ENCODE results near the gene PLEKHJ1.

The PLEKHJ1 gene

DNA sequence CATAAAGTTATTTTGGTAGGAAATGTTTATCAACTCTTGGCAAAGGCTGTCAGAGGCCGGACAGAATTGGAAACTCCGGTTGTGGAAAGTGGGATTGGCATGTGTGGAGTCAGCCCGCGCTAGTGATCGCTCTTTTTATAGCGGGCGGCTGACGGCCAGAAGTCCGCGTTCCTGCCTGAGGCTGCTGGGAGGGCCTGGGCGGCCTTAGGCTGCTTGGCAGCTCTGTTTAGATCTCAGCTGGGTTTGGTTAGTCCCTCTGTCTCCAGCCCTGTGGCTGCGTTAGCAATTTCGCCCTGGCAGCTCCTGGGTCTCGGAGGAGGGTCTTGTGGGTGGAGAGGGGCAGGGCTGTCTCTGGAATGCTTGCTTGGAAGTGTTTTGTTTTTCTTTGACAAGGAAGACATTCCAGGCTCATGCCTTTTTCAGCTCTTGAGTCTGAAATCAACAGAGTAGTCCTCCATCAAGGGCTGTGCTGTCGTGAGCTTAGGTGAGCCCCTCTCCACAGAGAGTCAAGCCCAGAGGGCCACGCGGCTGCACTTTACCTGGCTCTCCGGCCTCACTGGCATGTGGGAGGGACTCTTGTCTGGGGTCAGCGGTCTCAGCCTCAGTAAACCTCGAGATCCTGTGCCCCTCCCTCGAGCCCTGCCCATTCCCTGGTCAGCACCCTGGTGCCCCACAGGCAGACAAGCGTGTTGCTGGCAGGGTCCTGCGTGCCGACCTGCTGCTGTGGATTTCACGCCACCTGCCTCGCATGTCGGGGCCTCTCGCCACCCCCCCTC lies 49.9 kb downstream of the PLEKHJ1 start:
- H3K4me1 ChIP-seq (ENCODE audit: control insufficient read depth, insufficient read depth, low read length), result peaks cover 24% of the 10 kb centered on the region
- peak overlapping the region; percentile 86 for H3K9ac ChIP-seq (ENCODE audit: low read length)
- DNase-seq (ENCODE audit: low read depth), result peak; percentile 97
- peaks cover 49% of the 10 kb centered on the region for H3K36me3 ChIP-seq (ENCODE audit: control insufficient read depth, insufficient read depth, low read length, severe bottlenecking)
- no peaks in the 10 kb centered on the region for H3K27me3 ChIP-seq (replicated peaks; ENCODE audit: control insufficient read depth, insufficient read depth, low read length)
- H3K9me3 ChIP-seq (ENCODE audit: control insufficient read depth, low read length), result no peaks in the 10 kb centered on the region
- H3K4me3 ChIP-seq (ENCODE audit: low read length), result peak overlapping the region; percentile 55

DNA sequence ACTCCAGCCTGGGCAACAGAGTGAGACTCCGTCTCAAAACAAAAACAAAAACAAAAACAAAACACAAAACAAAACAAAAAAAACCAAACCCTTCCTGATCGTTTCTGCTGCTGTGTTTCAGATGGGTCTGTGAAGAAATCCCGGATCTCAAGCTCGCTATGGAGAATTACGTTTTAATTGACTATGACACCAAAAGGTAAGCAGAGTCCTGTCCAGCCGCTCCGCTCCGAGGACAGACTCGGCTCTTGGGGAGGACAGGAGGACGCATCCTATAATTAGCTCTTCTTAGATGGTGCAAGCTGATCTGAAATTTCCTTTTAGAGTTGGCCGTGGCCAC lies 50.4 kb downstream of the PLEKHJ1 start:
- H3K27me3 ChIP-seq (replicated peaks; ENCODE audit: control insufficient read depth, insufficient read depth, low read length), result no peaks in the 10 kb centered on the region
- no peaks in the 10 kb centered on the region for H3K9me3 ChIP-seq (ENCODE audit: control insufficient read depth, low read length)
- H3K9ac ChIP-seq (ENCODE audit: low read length), result peak overlapping the region; percentile 86
- peak overlapping the region; percentile 62 for H3K4me3 ChIP-seq (ENCODE audit: low read length)
- peaks cover 43% of the 10 kb centered on the region for H3K36me3 ChIP-seq (ENCODE audit: control insufficient read depth, insufficient read depth, low read length, severe bottlenecking)
- H3K4me1 ChIP-seq (ENCODE audit: control insufficient read depth, insufficient read depth, low read length), result peaks cover 24% of the 10 kb centered on the region
- no peak for DNase-seq (ENCODE audit: low read depth)

DNA sequence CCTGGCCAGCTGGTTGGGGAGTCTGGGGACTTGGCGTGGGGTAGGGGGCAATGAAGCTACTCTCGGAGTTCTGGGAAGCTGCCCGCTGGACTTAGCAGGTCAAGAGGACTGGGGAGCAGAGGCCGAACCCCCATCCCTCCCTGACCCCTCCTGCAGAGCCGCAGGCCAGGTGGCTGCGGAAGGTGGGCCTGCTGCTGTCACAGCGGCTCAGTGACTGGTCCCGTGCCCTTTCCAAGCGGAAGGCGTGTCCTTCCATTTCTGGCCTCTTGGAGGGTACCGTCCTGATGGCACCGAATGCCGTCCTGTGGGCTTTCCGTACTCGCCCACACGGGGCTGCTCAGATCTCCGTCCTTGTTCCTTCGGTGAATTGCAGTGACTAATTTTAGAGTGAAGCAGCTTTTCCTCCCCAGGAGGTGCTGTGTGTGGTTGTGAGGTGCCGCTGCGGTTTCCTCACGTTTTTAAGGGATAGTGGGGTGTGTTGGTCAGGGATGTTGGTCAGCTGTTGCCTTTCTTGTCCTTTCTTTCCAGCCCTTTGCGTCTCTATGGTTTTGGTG lies 51.6 kb downstream of the PLEKHJ1 start:
- Histone ChIP-seq H3K9me3 (ENCODE audit: control insufficient read depth, low read length) (no peaks in the 10 kb centered on the region), H3K9ac (ENCODE audit: low read length) (no peak overlapping the region), H3K4me1 (ENCODE audit: control insufficient read depth, insufficient read depth, low read length) (peaks cover 24% of the 10 kb centered on the region), H3K36me3 (ENCODE audit: control insufficient read depth, insufficient read depth, low read length, severe bottlenecking) (peaks cover 34% of the 10 kb centered on the region), H3K4me3 (ENCODE audit: low read length) (no peak overlapping the region), H3K27me3 (replicated peaks; ENCODE audit: control insufficient read depth, insufficient read depth, low read length) (no peaks in the 10 kb centered on the region)
- DNase-seq (ENCODE audit: low read depth), result no peak

Data from adipocyte (in vitro differentiated cells).